ENCODE data around the gene RBMS1. TPM values are rescaled to one million over a fixed set of nuclear protein-coding genes. Genes with fewer than 3 reads are reported as not detected.

Gene RBMS1
- total RNA-seq, 4 donors from 2014 or later, result 13.5 to 31.6 (median 23.0) TPM

DNA sequence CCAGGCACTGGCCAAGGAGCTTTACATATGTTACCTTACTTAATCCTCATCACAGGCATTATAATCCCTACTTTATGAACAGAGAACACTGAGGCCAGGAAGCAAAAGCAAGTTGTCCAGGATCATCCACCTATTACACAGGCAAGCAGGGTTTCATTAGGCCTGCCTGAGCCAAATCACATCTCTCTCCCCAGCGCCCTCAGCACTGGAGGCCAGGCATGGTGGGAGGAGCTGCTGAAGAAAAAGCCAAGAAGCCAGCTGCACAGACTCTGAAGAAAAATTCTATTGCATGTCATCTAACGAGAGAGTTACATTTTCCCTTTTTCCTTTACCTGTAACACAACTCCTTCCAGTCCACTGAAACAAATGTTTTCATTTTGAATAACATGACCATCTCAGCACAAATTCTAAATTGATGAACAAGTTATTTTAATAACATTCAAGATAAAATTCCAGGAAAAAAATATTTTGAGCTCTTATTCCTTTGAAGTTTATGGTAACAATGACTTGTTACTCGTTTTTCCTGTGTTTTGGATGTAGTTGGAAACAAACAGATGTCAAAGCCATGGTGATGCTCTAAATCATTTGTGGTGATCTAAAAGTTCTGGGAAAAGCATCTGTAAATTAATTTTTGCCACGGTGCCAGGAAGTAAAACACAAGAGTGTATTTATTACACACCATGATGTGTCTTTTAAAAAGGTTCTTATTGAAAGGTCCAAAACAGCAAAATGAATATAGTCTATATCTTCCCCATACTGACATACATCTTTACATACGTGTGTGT, 154.5 kb downstream of the RBMS1 start:
- intact Hi-C loops (cut with DNase I; ENCODE audit: low total_unique reads) (no loop called here), in situ Hi-C loops (cut with MboI; ENCODE audit: low pct_ligation_motif_present in 1 of 4, low pct_unique_long_range_greater_than_20kb in 1 of 4, low sequenced_read_pairs in 3 of 4) (no loop called here)
- no peak for TF ChIP-seq EP300 (IDR thresholded peaks at IDR 0.05; ENCODE audit: low read depth)
- no peaks in the 10 kb centered on the region for H3K9me3 ChIP-seq
- no peaks in the 10 kb centered on the region for H3K36me3 ChIP-seq
- peak overlapping the region; percentile 43 to 59 (median 54) for H3K27ac ChIP-seq
- no peaks in the 10 kb centered on the region for H3K27me3 ChIP-seq
- peaks cover 3 to 48% (median 20%) of the 10 kb centered on the region in 4 donors for H3K4me1 ChIP-seq
- WGBS, 2 donors (ENCODE audit: low coverage in 1 of 2), result 63 to 66% methylated on average over 3 to 5 of the region's 5 CpGs
- DNase-seq, result peak; percentile 22
- no peak overlapping the region for H3K4me3 ChIP-seq

DNA sequence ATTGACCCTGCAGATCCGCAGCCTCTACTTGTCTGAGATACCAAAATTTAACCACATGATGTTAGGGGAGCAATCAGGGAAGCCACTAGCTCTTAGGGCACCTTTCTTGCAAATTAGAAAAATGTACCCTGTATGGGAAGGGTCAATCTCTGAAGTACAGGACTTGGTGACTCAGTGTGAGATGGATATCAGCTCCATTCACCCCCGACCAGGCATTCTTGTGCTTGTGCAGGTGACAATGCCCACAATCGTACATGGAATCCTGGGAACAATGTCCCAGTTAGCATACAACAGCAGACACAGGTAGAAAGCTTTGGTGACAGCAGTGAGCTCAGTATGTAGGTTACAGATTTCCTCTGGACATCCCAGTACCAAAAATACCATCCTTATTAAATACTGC, 155.9 kb downstream of the RBMS1 start:
- 70 to 79% methylated on average over 3 of the region's 3 CpGs for WGBS, 2 donors (ENCODE audit: low coverage in 1 of 2)
- no peaks in the 10 kb centered on the region for H3K36me3 ChIP-seq
- H3K9me3 ChIP-seq, result no peaks in the 10 kb centered on the region
- H3K4me1 ChIP-seq, result peaks cover 6 to 58% (median 22%) of the 10 kb centered on the region in 4 donors
- H3K27ac ChIP-seq, result peak overlapping the region in 1 of 4 donors; percentile 57
- intact Hi-C loops (cut with DNase I; ENCODE audit: low total_unique reads) (no loop called here), in situ Hi-C loops (cut with MboI; ENCODE audit: low pct_ligation_motif_present in 1 of 4, low pct_unique_long_range_greater_than_20kb in 1 of 4, low sequenced_read_pairs in 3 of 4) (no loop called here)
- H3K27me3 ChIP-seq, result no peaks in the 10 kb centered on the region
- no peak for DNase-seq
- H3K4me3 ChIP-seq, result no peak overlapping the region
- no peak for TF ChIP-seq POLR2AphosphoS5 (IDR thresholded peaks at IDR 0.05)
- TF ChIP-seq, protein P1, sequence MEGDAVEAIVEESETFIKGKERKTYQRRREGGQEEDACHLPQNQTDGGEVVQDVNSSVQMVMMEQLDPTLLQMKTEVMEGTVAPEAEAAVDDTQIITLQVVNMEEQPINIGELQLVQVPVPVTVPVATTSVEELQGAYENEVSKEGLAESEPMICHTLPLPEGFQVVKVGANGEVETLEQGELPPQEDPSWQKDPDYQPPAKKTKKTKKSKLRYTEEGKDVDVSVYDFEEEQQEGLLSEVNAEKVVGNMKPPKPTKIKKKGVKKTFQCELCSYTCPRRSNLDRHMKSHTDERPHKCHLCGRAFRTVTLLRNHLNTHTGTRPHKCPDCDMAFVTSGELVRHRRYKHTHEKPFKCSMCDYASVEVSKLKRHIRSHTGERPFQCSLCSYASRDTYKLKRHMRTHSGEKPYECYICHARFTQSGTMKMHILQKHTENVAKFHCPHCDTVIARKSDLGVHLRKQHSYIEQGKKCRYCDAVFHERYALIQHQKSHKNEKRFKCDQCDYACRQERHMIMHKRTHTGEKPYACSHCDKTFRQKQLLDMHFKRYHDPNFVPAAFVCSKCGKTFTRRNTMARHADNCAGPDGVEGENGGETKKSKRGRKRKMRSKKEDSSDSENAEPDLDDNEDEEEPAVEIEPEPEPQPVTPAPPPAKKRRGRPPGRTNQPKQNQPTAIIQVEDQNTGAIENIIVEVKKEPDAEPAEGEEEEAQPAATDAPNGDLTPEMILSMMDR (IDR thresholded peaks at IDR 0.05), result no peak
- TF ChIP-seq POLR2A (IDR thresholded peaks at IDR 0.05), result no peak
- no peak for TF ChIP-seq EP300 (IDR thresholded peaks at IDR 0.05; ENCODE audit: low read depth)

DNA sequence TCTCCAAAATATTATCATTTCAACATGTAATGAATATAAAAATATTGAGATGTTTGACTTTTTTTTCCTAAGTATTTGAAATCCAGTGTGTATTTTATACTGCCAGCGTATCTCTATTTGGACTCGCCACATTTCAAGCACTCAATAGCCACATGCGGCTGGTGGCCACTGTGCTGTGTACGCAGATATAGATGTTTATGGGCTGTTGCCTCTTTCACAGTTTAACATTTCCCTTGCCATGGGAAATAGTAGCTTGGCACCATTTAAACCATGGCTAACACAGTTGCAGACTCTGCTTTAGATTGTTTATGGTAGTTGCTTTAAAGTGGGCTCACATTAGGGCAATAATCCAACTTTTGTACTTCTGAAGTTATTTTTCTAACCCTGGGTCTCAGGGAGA, 157.0 kb downstream of the RBMS1 start:
- H3K36me3 ChIP-seq, result no peaks in the 10 kb centered on the region
- intact Hi-C loops (cut with DNase I; ENCODE audit: low total_unique reads), result no loop called here
- H3K27me3 ChIP-seq, result no peaks in the 10 kb centered on the region
- in situ Hi-C loops (cut with MboI; ENCODE audit: low pct_ligation_motif_present in 1 of 4, low pct_unique_long_range_greater_than_20kb in 1 of 4, low sequenced_read_pairs in 3 of 4), result no loop called here
- peaks cover 6 to 69% (median 18%) of the 10 kb centered on the region in 4 donors for H3K4me1 ChIP-seq
- peak overlapping the region in 3 of 4 donors; percentile 10 to 17 (median 10) for H3K27ac ChIP-seq
- TF ChIP-seq EP300 (IDR thresholded peaks at IDR 0.05; ENCODE audit: low read depth), result no peak
- TF ChIP-seq, protein P1 (IDR thresholded peaks at IDR 0.05), result no peak
- no peak for TF ChIP-seq POLR2AphosphoS5 (IDR thresholded peaks at IDR 0.05)
- TF ChIP-seq POLR2A (IDR thresholded peaks at IDR 0.05), result no peak
- no peak for DNase-seq
- no peak overlapping the region for H3K4me3 ChIP-seq
- WGBS, 2 donors (ENCODE audit: low coverage in 1 of 2), result 72 to 79% methylated on average over 4 of the region's 4 CpGs
- H3K9me3 ChIP-seq, result no peaks in the 10 kb centered on the region

DNA sequence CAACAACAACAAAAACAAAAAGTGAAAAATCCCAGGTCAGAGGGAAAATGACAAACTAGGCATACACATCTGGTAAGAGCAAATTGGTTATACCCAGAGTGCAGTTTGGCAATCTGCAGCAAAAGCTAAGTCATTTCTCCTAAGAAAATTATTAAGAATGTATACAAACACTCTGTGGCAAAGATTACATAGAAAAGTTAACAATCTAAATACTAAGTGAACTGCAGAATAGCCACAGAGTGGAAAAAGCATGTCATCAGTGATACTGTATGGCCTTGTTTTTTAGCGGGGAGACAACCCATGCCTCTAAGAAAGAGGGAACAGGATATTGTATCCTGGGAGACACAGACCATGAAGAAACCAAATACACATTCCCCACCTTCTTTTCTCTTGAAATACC, 157.5 kb downstream of the RBMS1 start:
- no peaks in the 10 kb centered on the region for H3K27me3 ChIP-seq
- peaks cover 6 to 73% (median 17%) of the 10 kb centered on the region in 4 donors for H3K4me1 ChIP-seq
- in situ Hi-C loops (cut with MboI; ENCODE audit: low pct_ligation_motif_present in 1 of 4, low pct_unique_long_range_greater_than_20kb in 1 of 4, low sequenced_read_pairs in 3 of 4) (no loop called here), intact Hi-C loops (cut with DNase I; ENCODE audit: low total_unique reads) (no loop called here)
- no peak for TF ChIP-seq POLR2A (IDR thresholded peaks at IDR 0.05)
- TF ChIP-seq POLR2AphosphoS5 (IDR thresholded peaks at IDR 0.05), result no peak
- TF ChIP-seq, protein P1 (IDR thresholded peaks at IDR 0.05), result no peak
- no peak for TF ChIP-seq EP300 (IDR thresholded peaks at IDR 0.05; ENCODE audit: low read depth)
- no peaks in the 10 kb centered on the region for H3K9me3 ChIP-seq
- no peaks in the 10 kb centered on the region for H3K36me3 ChIP-seq
- H3K4me3 ChIP-seq, result no peak overlapping the region
- no peak for DNase-seq
- WGBS, 2 donors (ENCODE audit: low coverage in 1 of 2), result 58 to 71% methylated on average over 1 of the region's 1 CpG
- peak overlapping the region in 3 of 4 donors; percentile 10 to 24 (median 13) for H3K27ac ChIP-seq
